Activated CD4-positive, alpha-beta T cell treated with anti-CD3 and anti-CD28 coated beads, Interleukin-2, amount 50 U/mL, for 48 hours (primary cell): ENCODE data around the gene C1RL.

Experiments
- DNase-seq, 2 experiments: peaks; one replicate each; pipeline ENCODE4 v3.0.0-alpha.2; 2020

Gene C1RL

GRCh38 chr12:7108796-7109571 is at the start of gene C1RL:
Gene C1RL, minus strand, starts transcription at chr12:7109214. Its CDS starts 34 bp downstream, at chr12:7109180.
- peak; percentile 93 to 94 for DNase-seq

- no peak for DNase-seq
These were observed 48.4 kb upstream of the C1RL start for GRCh38 chr12:7157391-7157790.

GRCh38 chr12:7156259-7157197 is 47.5 kb upstream of the C1RL start:
- DNase-seq, result no peak

- DNase-seq, result no peak
These were observed 46.5 kb upstream of the C1RL start for GRCh38 chr12:7155471-7156034.

GRCh38 chr12:7154901-7155470 is 46.0 kb upstream of the C1RL start:
- DNase-seq, result no peak

GRCh38 chr12:7154042-7154441 is 45.0 kb upstream of the C1RL start:
- no peak for DNase-seq

- no peak for DNase-seq
These were observed 43.8 kb upstream of the C1RL start for GRCh38 chr12:7152818-7153217.

- no peak for DNase-seq
These were observed 42.5 kb upstream of the C1RL start for GRCh38 chr12:7151532-7151931.

GRCh38 chr12:7150841-7151240 is 41.8 kb upstream of the C1RL start:
- no peak for DNase-seq

GRCh38 chr12:7150356-7150755 is 41.3 kb upstream of the C1RL start:
- DNase-seq, result no peak

- DNase-seq, result no peak
These were observed 37.9 kb upstream of the C1RL start for GRCh38 chr12:7146906-7147305.

GRCh38 chr12:7146228-7146627 is 37.2 kb upstream of the C1RL start:
- no peak for DNase-seq

GRCh38 chr12:7145671-7146070 is 36.7 kb upstream of the C1RL start:
- no peak for DNase-seq

GRCh38 chr12:7144414-7145120 is 35.6 kb upstream of the C1RL start:
- no peak for DNase-seq

GRCh38 chr12:7143564-7143963 is 34.5 kb upstream of the C1RL start:
- DNase-seq, result no peak

- no peak for DNase-seq
These were observed 33.9 kb upstream of the C1RL start for GRCh38 chr12:7142809-7143465.

- peak; percentile 55 to 66 for DNase-seq
These were observed 33.1 kb upstream of the C1RL start for GRCh38 chr12:7142056-7142644.

GRCh38 chr12:7141351-7142005 is 32.5 kb upstream of the C1RL start:
- no peak for DNase-seq

GRCh38 chr12:7139200-7139599 is 30.2 kb upstream of the C1RL start:
- no peak for DNase-seq

- DNase-seq, result no peak
These were observed 28.9 kb upstream of the C1RL start for GRCh38 chr12:7137908-7138307.

- no peak for DNase-seq
These were observed 27.7 kb upstream of the C1RL start for GRCh38 chr12:7136676-7137075.
